Heart left ventricle (tissue), 16 donors: ENCODE results near the gene MAPK8IP2. TPM values are rescaled to one million over a fixed set of nuclear protein-coding genes. Genes with fewer than 3 reads are reported as not detected.

Experiments
- ATAC-seq, 4 donors: fragments of 200-7000 bp; cut with Tn5 transposase; one replicate each; pipeline ENCODE4 v1.9.1; 2020 to 2022; ENCODE audit warnings: moderate library complexity in 4 of 4, mild to moderate bottlenecking in 3 of 4, moderate number of reproducible peaks in 1 of 4
- DNase-seq, 5 donors: peaks; one replicate each; pipeline ENCODE4 v3.0.0-alpha.2; 2020
- H3K27ac ChIP-seq, 12 donors: fragments of 200-600 bp; sonication (generic) in 4 of 12; one replicate each; pipeline versions ENCODE4 v1.5.0 to v1.8.0; 2016 to 2022; ENCODE audit warnings: mild to moderate bottlenecking in 2 of 12
- H3K27me3 ChIP-seq, 9 donors: fragments of 200-600 bp; sonication (generic) in 2 of 9; one replicate each; pipeline versions ENCODE4 v1.5.1 to v1.8.0; 2016 to 2022; ENCODE audit warnings: mild to moderate bottlenecking in 3 of 9
- H3K36me3 ChIP-seq, 9 donors: fragments of 200-600 bp; sonication (generic) in 2 of 9; one replicate each; pipeline versions ENCODE4 v1.5.0 to v1.8.0; 2018 to 2022; ENCODE audit warnings: mild to moderate bottlenecking in 2 of 9
- H3K4me1 ChIP-seq, 12 donors: fragments of 200-600 bp; sonication (generic) in 4 of 12; one replicate each; pipeline versions ENCODE4 v1.5.0 to v1.8.0; 2016 to 2022; ENCODE audit warnings: mild to moderate bottlenecking in 3 of 12
- H3K4me3 ChIP-seq, 12 donors: fragments of 200-600 bp; sonication (generic) in 4 of 12; one replicate each; pipeline versions ENCODE4 v1.5.0 to v1.8.0; 2017 to 2022; ENCODE audit warnings: mild to moderate bottlenecking in 9 of 12, moderate library complexity in 4 of 12
- H3K9me3 ChIP-seq, 12 donors: fragments of 200-600 bp; sonication (generic) in 4 of 12; one replicate each; pipeline versions ENCODE4 v1.5.0 to v1.8.0; 2016 to 2022; ENCODE audit warnings: mild to moderate bottlenecking in 1 of 12
- POLR2A ChIP-seq, 2 donors: fragments of 450-650 bp; IDR thresholded peaks; one replicate each; pipeline ENCODE4 v1.6.1; 2017; ENCODE audit warnings: antibody characterized with exemption in 2 of 2, mild to moderate bottlenecking in 2 of 2, moderate library complexity in 2 of 2
- WGBS, 4 donors: extraction: QIAGEN DNeasy Blood & Tissue Kit in 2 of 4; methylation state at CpG; one replicate each; pipeline versions ENCODE4 v1.1.5 to v1.1.7; 2013 to 2018; 5-methylcytosine and 5-hydroxymethylcytosine counted together
- intact Hi-C, 10 donors: fragments of 100-400 bp; cut with DNase I; formaldehyde crosslinking; loops; one replicate each; pipeline versions ENCODE4 v1.11.1 to v1.14.2; 2022
- polyA plus RNA-seq, 2 donors: library from polyadenylated mRNA; stranded (reverse); fragments of 200-250 nt; gene quantifications; one replicate each; pipeline ENCODE4 v1.2.3, GENCODE V29; 2013
- total RNA-seq, 9 donors: library from RNA; depleted of rRNA in 2 of 9; stranded (reverse); fragments of >200 nt in 2 of 9; fragmentation: NEBNext Ultra II Directional in 3 of 9; extraction: Animal tissue kit (Norgen Biotek cat#: 25700) in 3 of 9; gene quantifications; one replicate each; pipeline versions ENCODE4 v1.1.0 to v1.2.4, GENCODE V29; 2016 to 2023
- TF ChIP-seq, protein P1 (sequence below), 12 donors: fragments of 200-600 bp; sonication (generic) in 4 of 12; IDR thresholded peaks; one replicate each; pipeline versions ENCODE4 v1.5.0 to v1.8.0; 2018 to 2022; ENCODE audit warnings: antibody characterized with exemption in 12 of 12, mild to moderate bottlenecking in 5 of 12
- donor health status: ischemic (EF 13 %, LVEDD 7.1; RV severe dilation, severe dysfunction).
- donor health status: healthy with polysubstance abuse.
- donor health status: DM: no; HTN: yes; CAD: no.
- donor health status: DM: no; HTN: no; CAD: no.
- donor health status: ischemic (EF 25% LVEDD 6.9; RV normal size, moderate dysfunction).
- donor health status: ischemic (EF 25% LVEDD 5.7; RV mildly dilated, moderate dysfunction).
- donor health status: healthy.
- donor health status: DM: yes; HTN: yes; CAD: no.
- donor health status: ischemic (EF 35%, LVEDD 5.7; RV mildly dilated, moderate dysfunction).
- donor health status: nonischemic (EF 11% LVEDD 7.7; RV severe dilation, severe dysfunction).
- donor health status: DM: yes; HTN: yes; CAD: no.
- donor health status: PGD.
- donor health status: ischemic (EF 29% LVEDD 5.4; RV normal size, mild dysfunction).
- donor health status: nonischemic (EF 23%, LVEDD 6.1; RV moderate dilation, normal function).

Gene MAPK8IP2
- total and polyA plus RNA-seq, 11 donors = 0.09 to 0.79 (median 0.25) TPM

DNA sequence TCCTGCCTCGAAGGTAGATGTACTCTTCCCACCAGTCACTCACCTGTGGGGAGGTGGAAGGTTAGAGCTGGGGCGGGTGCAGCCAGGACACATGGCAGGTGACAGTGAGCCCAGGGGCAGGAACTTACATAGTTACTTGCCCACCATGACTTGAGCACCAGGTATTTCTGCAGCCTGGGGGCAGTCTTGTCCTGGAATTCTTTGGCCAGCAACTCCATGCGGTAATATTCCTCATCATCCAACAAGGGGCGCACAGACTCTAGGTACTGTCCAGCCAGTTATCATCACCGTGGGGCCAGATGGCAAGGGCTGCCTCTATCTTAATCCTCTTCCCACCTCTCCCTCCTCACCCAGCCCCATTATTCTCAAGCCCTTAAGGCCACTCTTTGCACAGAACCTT lies 24.5 kb upstream of the MAPK8IP2 start:
- H3K4me1 ChIP-seq = peaks cover 0 to 78% (median 19%) of the 10 kb centered on the region in 12 donors
- TF ChIP-seq, protein P1, sequence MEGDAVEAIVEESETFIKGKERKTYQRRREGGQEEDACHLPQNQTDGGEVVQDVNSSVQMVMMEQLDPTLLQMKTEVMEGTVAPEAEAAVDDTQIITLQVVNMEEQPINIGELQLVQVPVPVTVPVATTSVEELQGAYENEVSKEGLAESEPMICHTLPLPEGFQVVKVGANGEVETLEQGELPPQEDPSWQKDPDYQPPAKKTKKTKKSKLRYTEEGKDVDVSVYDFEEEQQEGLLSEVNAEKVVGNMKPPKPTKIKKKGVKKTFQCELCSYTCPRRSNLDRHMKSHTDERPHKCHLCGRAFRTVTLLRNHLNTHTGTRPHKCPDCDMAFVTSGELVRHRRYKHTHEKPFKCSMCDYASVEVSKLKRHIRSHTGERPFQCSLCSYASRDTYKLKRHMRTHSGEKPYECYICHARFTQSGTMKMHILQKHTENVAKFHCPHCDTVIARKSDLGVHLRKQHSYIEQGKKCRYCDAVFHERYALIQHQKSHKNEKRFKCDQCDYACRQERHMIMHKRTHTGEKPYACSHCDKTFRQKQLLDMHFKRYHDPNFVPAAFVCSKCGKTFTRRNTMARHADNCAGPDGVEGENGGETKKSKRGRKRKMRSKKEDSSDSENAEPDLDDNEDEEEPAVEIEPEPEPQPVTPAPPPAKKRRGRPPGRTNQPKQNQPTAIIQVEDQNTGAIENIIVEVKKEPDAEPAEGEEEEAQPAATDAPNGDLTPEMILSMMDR (IDR thresholded peaks at IDR 0.05) = peak in 10 of 12 donors; percentile 14 to 55 (median 36)
- TF ChIP-seq POLR2A (IDR thresholded peaks at IDR 0.05) = no peak
- peak in 2 of 4 donors; percentile 3 to 44 for ATAC-seq
- H3K27ac ChIP-seq = peak overlapping the region in 5 of 12 donors; percentile 31 to 99 (median 95)
- no peaks in the 10 kb centered on the region for H3K9me3 ChIP-seq
- intact Hi-C loops = loop anchor here in 2 of 10 donors (5.0 kb wide), 1 partner anchor 41 kb away; no protein-coding TSS in a partner anchor
- WGBS, 4 donors = 32 to 39% (median 36%) methylated on average over 5 of the region's 5 CpGs
- peak overlapping the region in 3 of 12 donors; percentile 58 to 73 (median 67) for H3K4me3 ChIP-seq
- H3K36me3 ChIP-seq = peaks cover 0 to 69% (median 49%) of the 10 kb centered on the region in 9 donors
- no peak for DNase-seq
- no peaks in the 10 kb centered on the region for H3K27me3 ChIP-seq

DNA sequence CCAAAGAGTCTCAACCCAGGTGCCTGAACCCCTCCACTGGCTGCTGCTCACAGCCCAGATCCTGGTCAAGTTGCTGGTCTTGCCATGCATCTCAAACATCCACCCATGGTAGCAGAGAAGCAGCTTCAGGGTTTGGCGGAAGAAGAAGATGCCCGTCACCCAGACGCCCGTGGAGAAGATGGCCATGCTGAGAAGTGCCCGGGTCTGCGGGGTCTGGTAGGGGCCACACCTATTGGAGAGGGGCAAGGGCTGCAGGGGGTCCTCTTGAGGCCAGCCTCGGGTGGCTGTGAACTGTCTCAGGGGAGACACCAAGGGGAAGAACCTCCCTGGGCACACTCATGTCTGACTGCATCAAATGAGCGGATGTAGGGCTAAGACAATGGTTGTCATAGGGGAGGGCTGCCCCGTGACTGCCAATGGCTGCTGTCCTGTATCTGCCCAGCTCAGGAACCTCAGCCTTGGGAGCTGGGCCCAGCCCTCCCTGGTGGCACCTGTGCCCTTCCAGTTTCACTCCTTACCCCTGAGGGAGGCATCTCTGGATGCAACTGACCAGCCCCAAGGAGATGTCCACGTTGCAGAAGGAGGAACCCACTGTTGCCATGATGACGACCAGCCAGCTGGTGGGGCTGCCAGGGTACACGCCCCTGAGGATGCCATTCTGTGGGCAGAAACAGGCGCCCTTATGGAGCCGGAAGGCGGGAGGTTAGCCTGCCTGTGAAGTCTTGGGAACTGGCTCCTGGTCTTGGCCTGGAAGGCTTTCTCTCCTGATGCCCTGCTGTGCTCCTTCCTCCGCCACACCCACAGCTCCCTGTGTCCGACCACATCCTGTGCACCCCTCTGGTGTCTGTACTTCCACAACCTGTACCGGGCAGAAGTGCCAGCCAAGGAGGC lies 23.5 kb upstream of the MAPK8IP2 start:
- intact Hi-C loops = loop anchor here in 2 of 10 donors (5.0 kb wide), 1 partner anchor 40 kb away; no protein-coding TSS in a partner anchor
- TF ChIP-seq POLR2A (IDR thresholded peaks at IDR 0.05) = no peak
- TF ChIP-seq, protein P1 (IDR thresholded peaks at IDR 0.05) = no peak
- DNase-seq = no peak
- peaks cover 0 to 62% (median 42%) of the 10 kb centered on the region in 9 donors for H3K36me3 ChIP-seq
- H3K9me3 ChIP-seq = no peaks in the 10 kb centered on the region
- H3K27ac ChIP-seq = peak overlapping the region; percentile 81 to 100 (median 97)
- peaks cover 0 to 80% (median 28%) of the 10 kb centered on the region in 12 donors for H3K4me1 ChIP-seq
- ATAC-seq = no peak
- WGBS, 4 donors = 62 to 83% (median 71%) methylated on average over 13 to 18 of the region's 18 CpGs
- peak overlapping the region in 11 of 12 donors; percentile 44 to 73 (median 57) for H3K4me3 ChIP-seq
- no peaks in the 10 kb centered on the region for H3K27me3 ChIP-seq

DNA sequence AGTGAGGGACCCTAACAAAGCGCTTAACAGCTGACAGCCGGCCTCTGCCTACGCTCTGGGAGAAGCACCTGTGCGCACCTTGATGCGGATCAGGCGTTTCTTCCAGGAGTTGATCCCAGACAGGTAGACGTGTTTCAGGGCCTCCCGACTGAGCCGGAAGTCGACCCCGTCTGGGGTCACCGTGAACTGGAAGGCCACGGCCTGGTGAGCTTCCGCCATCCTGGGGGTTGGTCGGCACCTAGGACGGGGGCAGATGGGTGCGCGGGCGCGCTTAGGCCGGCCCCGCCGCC lies 23.0 kb upstream of the MAPK8IP2 start:
- 30 to 41% (median 37%) methylated on average over 4 to 23 of the region's 23 CpGs for WGBS, 4 donors
- Histone ChIP-seq H3K9me3 (no peaks in the 10 kb centered on the region), H3K4me1 (peaks cover 0 to 82% (median 28%) of the 10 kb centered on the region in 12 donors), H3K4me3 (peak overlapping the region in 11 of 12 donors; percentile 44 to 73 (median 57)), H3K27ac (peak overlapping the region; percentile 81 to 100 (median 97)), H3K36me3 (peaks cover 0 to 56% (median 37%) of the 10 kb centered on the region in 9 donors), H3K27me3 (no peaks in the 10 kb centered on the region)
- ATAC-seq (no peak), DNase-seq (no peak)
- TF ChIP-seq, protein P1 (IDR thresholded peaks at IDR 0.05) = no peak
- TF ChIP-seq POLR2A (IDR thresholded peaks at IDR 0.05) = no peak
- intact Hi-C loops = loop anchor here in 2 of 10 donors (5.0 kb wide), 1 partner anchor 40 kb away; no protein-coding TSS in a partner anchor
